ENCODE data around the gene ATP6V1G2.

- TF ChIP-seq, protein P1, sequence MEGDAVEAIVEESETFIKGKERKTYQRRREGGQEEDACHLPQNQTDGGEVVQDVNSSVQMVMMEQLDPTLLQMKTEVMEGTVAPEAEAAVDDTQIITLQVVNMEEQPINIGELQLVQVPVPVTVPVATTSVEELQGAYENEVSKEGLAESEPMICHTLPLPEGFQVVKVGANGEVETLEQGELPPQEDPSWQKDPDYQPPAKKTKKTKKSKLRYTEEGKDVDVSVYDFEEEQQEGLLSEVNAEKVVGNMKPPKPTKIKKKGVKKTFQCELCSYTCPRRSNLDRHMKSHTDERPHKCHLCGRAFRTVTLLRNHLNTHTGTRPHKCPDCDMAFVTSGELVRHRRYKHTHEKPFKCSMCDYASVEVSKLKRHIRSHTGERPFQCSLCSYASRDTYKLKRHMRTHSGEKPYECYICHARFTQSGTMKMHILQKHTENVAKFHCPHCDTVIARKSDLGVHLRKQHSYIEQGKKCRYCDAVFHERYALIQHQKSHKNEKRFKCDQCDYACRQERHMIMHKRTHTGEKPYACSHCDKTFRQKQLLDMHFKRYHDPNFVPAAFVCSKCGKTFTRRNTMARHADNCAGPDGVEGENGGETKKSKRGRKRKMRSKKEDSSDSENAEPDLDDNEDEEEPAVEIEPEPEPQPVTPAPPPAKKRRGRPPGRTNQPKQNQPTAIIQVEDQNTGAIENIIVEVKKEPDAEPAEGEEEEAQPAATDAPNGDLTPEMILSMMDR (IDR thresholded peaks at IDR 0.05; ENCODE audit: poor library complexity, severe bottlenecking) = no peak
- TF ChIP-seq RAD21 (conservative IDR thresholded peaks at IDR 0.05) (no peak), EZH2 (IDR thresholded peaks at IDR 0.05; ENCODE audit: borderline replicate concordance, insufficient read depth, low read length, poor library complexity, severe bottlenecking) (no peak), MXI1 (conservative IDR thresholded peaks at IDR 0.05; ENCODE audit: poor library complexity, severe bottlenecking) (no peak), REST (IDR thresholded peaks at IDR 0.05; ENCODE audit: borderline replicate concordance) (no peak), EP300 (conservative IDR thresholded peaks at IDR 0.05; ENCODE audit: poor library complexity, severe bottlenecking) (no peak), POLR2AphosphoS5 (IDR thresholded peaks at IDR 0.05) (no peak), TAF1 (IDR thresholded peaks at IDR 0.05; ENCODE audit: low read depth) (no peak)
These were observed 1.1 kb downstream of the ATP6V1G2 start for GRCh38 chr6:31545291-31545690.

All from neural cell (in vitro differentiated cells).